Mononuclear cell (primary cell): ENCODE results near the gene HES2. TPM values are rescaled to one million over a fixed set of nuclear protein-coding genes. Genes with fewer than 3 reads are reported as not detected.
"Not testable (repeated sequence)": the region's sequence is repeated elsewhere in the genome, so short reads cannot be mapped to it uniquely, and the experiment has no call there.

Experiments used
- H3K27me3 ChIP-seq: 2 replicates; pipeline ENCODE4 v1.6.0; 2011; ENCODE audit warnings: low read length, control low read depth; ENCODE audit not compliant: insufficient read depth
- H3K4me1 ChIP-seq: 2 replicates; pipeline ENCODE4 v1.5.1; 2011; ENCODE audit warnings: mild to moderate bottlenecking, low read length, control low read depth; ENCODE audit not compliant: insufficient read depth
- H3K4me3 ChIP-seq: 2 replicates; pipeline ENCODE4 v1.5.1; 2011; ENCODE audit warnings: mild to moderate bottlenecking, low read length, moderate library complexity
- H3K9me3 ChIP-seq: 2 replicates; pipeline ENCODE4 v1.5.1; 2011; ENCODE audit warnings: low read depth, mild to moderate bottlenecking, control low read depth, low read length
- total RNA-seq: library from RNA; depleted of rRNA; stranded (reverse); fragments of >200 nt; gene quantifications from one replicate; pipeline ENCODE4 v1.2.3, GENCODE V29; 2012

HES2 gene
- total RNA-seq, 1 donor, result not detected

DNA sequence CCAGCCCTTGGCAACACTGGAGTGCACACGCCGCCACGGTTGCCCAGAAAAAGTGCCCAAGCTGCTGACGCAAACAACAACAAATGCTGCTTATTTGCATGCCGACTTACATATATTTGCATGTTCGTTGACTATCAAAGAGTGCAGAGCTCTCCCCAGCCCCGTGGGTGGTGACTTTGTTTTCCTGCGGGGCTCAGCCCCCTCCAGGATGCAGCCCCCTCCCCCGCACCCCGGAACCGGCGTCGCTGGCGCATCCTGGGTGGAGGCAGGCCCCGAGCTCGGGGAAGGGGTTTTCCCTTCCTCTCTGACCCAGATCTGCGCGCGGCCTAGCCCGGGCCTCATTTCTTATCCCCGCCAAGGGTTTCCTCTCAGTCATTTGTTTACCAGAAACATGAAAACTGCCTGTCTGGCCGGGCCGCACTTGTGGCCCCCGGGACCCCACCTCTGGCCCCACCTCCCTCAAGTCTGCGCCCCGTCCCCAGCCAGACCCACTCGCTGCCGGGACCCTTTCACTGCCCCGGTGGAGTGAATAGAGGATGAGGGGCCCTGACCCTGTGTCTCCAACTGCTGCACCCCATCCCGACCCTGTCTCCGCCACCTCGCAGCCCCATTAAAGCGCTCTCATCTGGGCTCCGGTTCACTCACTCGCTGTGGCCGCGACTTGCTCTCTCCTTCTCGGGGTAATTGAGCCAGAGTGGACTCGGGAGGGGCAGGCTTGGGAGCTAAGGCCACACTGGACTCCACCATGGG lies 40.8 kb upstream of the HES2 start:
- peaks cover 28% of the 10 kb centered on the region for H3K4me1 ChIP-seq
- H3K4me3 ChIP-seq, result peak overlapping the region; percentile 16
- H3K27me3 ChIP-seq, result no peaks in the 10 kb centered on the region
- no peaks in the 10 kb centered on the region for H3K9me3 ChIP-seq

DNA sequence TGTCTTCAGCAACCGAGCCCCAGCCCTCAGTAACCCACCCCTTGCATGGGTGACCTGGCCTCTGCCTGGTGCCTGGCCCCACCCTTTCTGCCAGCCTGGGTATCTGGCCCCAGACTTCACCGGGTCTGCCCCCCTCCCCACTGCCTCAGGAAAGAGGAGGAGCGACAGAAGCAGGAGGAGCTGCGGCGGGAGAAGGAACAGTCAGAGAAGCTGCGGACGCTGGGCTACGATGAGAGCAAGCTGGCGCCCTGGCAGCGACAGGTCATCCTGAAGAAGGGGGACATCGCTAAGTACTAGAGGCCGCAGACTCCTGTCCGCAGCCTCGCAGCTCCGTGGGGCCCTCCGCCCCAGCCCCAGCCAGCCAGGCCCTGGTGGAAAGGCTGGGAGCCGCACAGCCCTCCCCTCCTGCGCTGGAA lies 40.1 kb upstream of the HES2 start:
- H3K4me3 ChIP-seq, result peak overlapping the region; percentile 16
- no peaks in the 10 kb centered on the region for H3K27me3 ChIP-seq
- no peaks in the 10 kb centered on the region for H3K9me3 ChIP-seq
- peaks cover 28% of the 10 kb centered on the region for H3K4me1 ChIP-seq

DNA sequence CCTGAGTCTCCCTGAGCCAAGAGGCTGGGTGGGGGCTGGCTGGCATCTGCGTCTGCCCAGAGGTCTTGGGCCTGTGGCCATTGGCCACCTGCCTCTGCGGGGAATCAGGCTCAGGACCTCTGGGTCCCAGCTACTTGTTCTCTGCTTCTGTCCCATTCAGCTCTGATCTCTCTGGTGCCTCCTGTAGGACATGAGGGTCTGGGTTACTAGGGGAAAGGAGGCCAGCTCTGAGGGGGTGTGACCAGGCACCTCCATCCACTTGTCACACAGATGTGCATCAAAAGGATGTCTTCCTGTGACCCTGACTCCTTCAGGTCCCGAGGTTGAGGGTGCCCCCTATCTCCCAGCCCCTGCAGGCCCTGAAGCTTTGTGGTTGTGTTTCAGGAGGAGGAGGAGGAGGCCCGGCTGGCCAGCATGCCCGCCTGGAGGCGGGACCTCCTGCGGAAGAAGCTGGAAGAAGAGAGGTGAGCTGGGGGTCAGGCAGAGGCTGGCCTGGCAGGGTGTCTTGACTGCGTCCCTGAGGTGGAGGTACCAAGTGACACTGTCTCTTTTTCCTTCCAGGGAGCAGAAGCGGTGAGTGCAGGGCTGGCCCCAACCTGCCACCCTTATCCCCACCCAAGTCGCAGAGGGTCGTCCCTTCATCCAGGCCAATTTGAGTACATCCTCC lies 37.2 kb upstream of the HES2 start:
- no peak overlapping the region for H3K4me3 ChIP-seq
- no peaks in the 10 kb centered on the region for H3K27me3 ChIP-seq
- H3K9me3 ChIP-seq, result no peaks in the 10 kb centered on the region

DNA sequence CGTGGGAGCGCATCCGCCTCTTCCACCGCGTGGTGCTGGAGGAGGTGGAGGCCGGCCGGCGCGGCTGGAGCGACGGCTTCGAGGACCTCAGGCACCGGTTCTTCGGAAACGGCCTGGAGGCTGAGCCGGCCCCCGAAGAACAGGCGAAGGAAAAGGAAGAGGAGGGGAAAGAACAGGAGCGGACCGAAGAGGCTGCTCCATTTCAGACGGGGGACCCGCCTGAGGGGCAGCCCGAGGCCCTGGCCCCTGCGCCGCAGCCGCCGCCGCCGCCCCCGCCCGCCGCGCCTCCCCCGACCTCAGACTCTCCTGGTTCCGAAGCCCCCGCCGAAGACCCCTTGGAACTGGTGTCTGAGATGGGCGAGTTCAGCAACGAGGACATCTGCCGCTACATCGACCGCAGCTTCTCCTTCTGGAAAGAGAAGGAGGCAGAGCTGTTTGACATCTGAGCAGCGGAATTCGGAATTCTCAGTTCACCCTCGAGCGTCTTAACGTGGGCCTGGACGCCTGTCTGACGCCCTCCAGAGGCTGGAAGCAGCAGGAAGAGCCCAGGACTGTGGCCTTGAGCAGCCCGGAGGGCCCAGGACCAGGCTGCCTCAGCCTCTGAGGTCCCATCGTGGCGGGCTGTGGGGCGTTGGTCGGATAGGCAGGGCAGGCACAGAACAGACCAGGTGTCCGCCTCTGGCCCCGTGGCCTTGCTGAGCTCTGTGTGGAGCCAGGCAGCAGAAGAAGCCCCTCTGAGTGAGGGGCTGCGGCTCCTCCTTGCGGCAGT lies 36.2 kb upstream of the HES2 start:
- H3K9me3 ChIP-seq, H3K4me3 ChIP-seq, H3K27me3 ChIP-seq, H3K4me1 ChIP-seq: not testable (repeated sequence)

More for the DNA sequence above, 37.2 kb upstream of the HES2 start:
- H3K4me1 ChIP-seq, result peaks cover 15% of the 10 kb centered on the region

DNA sequence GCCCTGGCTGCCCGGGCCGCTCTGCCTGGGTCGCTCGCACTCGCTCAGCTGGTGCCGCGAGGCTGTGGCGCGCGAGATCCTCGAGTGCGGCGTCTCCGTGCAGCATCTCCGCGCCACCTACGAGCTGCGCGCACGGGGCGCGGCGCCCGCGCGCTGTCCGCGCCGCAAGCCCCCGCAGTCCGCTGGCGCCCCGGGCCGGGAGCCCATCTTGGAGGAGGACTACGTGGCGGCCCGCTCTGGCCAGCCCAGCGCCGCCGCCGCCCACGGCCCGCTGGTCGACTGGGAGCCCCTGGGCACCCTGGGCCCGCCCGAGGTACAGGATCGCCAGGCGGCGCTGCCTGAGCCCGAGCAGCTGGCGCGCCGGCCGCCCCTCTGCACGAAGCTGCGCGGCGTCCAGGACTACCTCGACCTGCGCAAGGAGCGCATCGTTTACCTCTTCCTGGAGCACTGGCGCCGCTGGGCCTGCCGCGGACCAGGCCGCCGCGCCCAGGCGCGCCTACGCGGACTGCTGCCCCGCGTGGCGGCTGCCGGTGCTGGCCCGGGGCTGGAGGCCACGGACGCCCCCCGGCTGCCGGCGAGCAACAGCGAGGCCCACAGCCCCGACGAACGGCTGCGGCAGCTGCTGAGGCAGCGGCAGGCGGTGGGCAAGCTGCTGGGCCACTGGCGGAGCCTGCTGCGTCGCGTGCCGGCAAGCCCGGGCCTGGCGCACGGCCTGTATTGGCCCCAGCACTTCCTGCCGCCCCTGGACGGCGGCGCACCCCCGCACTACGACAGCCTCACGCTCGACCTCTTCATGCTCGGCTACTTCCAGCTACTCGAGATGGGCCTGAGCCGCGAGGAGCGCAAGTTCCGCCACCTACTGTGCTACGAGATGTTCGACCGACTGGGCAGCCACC lies 35.4 kb upstream of the HES2 start:
- no peaks in the 10 kb centered on the region for H3K9me3 ChIP-seq
- no peaks in the 10 kb centered on the region for H3K4me1 ChIP-seq
- peaks cover under 1% of the 10 kb centered on the region for H3K27me3 ChIP-seq
- no peak overlapping the region for H3K4me3 ChIP-seq

DNA sequence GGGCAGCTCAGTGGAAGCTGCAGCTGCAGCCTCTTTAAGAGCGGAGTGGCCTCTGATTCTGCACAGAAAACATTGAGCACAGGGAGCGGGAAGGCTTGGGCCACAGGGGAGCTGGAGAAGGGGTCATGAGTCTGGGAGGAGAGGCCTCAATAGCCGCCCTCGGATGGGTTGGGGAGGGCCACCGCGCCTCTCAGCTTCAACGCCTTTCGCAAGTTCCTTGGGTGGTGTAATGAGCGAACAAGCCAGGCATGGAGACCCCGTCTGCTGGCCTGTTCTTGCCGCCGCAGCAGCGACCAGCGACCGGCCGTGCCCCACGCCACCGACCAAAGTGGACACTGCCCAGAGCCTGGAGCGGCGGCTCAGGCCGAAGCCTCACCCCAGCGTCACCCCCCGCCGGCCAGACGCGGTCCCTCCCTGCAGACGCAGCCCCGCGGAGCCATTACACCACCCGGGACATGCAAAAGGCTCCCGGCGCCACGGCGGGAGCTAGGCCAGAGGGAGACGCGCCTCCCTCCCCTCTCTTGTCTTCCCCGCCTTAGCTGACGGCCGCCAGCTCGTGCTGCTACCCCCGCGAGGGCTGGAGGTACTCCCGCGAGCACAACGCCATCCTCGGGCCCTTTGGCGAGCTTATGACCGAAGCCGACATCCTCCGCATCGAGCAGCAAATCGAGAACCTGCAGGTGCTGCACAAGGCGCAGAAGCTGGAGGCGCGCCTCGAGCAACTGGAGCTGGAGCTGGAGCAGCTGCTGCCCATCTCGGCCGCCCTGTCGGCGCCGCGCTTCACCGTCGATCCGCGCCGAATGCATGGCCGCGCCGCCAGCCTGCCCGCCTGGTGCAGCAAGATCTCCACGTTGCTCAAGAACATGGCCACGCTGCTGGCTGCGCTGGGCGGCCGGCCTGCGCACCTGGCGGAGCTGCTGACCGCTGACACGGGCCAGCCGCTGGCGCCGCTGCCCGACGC lies 34.5 kb upstream of the HES2 start:
- H3K4me3 ChIP-seq, H3K27me3 ChIP-seq, H3K9me3 ChIP-seq, H3K4me1 ChIP-seq: not testable (repeated sequence)

DNA sequence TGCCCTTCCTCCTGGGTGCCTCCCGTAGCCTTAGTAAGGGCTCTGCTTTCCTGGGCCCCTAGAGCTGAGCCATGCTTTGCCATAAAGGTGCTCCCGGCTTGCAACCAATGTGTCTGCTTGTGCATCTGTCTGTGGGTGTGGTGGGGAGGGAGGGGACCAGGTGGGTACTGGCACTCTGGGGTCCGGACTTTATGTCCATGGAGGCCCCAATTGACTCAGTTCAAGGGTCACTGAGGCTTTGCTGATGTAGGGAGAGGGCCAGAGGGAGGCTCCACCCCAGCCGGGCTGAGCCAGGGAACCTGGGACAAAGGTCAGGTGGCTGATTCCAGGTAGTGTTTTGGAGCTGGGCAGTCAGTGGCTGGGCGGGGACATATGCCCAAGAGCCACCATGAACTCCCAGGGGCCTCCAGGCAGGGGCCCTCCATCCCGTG lies 31.2 kb upstream of the HES2 start:
- H3K4me1 ChIP-seq, result peaks cover 8% of the 10 kb centered on the region
- H3K27me3 ChIP-seq, result peaks cover 11% of the 10 kb centered on the region

DNA sequence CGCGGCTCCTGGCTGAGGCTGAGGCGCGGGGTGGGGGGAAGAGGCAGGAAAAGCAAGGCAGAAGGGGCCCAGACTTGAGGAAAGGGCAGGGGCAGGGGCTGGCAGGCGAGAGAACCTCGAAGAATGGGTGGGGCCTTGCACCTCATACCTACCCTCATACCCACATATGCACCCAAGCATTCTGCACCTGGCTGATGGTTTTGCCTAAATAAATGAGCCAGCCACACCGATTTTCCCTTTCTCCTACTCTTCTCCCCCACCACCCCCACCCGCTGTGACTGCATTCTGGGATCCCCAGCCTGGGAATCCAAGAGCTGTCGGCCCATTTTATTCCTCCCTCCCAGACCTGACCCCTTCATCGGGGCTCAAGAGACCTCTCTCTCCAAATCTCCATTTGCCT lies 30.8 kb upstream of the HES2 start:
- H3K4me3 ChIP-seq, H3K9me3 ChIP-seq, H3K4me1 ChIP-seq: not testable (repeated sequence)
- H3K27me3 ChIP-seq, result peaks cover 11% of the 10 kb centered on the region

More for the DNA sequence above, 31.2 kb upstream of the HES2 start:
- Histone ChIP-seq H3K9me3 (no peaks in the 10 kb centered on the region), H3K4me3 (no peak overlapping the region)

DNA sequence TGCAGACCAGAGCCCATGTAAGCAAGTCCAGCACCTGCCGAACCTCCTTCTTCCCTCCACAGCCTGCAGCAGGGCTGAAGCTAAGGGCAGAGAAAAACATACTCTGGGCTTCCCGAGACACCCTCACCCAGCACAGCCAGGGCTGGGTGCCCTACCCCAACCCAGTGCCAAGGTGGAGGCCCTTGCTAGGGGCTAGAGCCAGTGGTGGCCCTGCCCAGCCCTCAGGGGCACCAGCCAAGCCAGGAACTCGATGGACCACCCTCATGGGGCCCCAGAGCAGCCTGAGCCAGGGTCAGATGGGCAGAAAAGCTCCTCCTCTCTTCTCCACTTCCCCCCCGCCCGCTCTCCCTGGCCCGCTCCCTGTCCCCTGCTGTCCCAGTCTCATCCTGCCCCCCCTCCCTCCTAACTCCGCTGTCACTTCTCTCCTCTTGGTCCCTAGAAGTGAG lies 30.3 kb upstream of the HES2 start:
- Histone ChIP-seq H3K27me3 (peaks cover 11% of the 10 kb centered on the region), H3K9me3 (no peaks in the 10 kb centered on the region), H3K4me1 (peaks cover 8% of the 10 kb centered on the region), H3K4me3 (no peak overlapping the region)

DNA sequence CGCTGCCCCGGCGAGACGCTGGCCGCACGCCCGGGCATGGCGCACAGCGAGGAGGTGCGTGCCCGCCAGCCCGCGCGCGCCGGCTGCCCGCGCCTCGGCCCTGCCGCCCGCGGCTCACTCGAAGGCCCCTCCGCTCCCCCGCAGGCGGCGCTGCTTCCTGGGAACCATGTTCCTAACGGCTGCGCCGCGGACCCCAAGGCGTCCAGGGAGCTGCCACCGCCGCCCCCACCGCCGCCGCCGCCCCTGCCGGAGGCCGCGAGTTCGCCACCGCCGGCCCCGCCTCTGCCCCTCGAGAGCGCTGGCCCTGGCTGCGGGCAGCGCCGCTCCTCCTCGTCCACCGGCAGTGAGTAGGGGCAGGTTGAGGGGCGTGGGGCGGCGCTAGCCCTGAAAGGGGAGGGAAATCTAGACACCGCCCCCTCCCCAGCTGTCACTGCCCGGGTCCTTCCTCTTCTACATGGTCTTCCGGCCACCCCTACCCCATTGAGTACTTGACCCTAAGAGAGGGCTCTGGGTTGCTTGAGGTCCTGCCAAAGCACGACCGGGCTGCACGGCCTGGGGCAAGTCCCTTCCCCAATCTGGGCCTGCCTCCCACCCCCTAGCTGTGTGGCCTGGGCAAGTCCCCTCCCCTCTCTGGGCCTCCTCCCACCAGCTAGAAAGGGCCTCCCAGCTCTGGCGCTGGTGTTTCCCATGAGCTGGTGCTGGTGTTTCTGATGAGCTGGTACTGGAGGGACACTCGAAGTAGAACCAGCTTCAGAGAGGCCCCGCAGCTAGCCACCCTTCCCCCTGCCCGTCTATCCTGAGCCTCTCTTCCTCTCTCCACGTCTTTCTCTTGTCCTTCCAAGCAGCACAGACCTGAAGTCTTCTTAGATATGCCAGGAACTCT lies 29.3 kb upstream of the HES2 start:
- Histone ChIP-seq H3K4me1 (peaks cover 8% of the 10 kb centered on the region), H3K27me3 (peaks cover 11% of the 10 kb centered on the region)

DNA sequence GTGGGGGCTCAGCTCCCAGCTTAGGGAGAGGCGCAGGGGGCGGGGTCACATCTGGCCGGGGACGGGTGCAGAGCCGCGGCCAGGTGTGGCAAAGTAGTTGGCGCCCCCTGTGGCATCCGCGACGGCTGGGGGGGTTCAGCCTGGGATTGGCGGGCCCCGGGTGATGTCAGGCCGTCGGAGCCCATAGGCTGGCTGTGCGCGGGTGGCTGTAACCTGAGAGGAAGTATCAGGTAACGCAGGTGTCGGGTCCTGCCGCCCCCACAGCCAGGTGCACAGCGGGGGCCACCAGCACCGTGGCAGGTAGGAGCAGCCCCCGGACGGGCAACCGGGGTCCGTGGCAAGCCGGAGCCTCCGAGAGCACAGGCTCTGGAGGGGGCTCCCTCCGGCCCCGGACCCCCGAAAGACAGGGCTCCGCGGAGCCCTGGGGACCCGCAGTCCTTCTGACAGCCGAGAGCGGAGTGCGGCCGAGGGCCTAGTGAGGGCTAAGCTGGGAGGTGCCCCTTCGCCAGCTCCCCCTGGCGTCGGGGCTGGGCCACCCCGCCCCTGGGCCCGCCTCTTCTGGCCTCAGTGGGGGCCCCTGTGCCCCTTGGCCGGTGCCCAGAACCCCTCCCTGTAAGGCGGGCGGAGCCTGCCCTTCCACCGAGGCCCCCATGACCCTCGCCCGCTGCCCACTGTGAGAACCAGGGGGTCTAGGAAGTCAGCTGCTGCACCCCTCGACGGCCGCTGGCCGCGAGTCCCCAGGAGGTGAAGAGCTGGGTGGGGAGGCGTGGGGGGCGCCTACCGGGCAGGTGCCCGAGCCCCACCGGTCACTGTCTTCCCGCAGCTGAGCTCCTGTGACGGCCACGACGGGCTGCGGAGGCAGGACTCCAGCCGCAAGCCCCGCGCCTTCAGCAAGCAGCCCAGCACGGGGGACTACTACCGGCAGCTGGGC lies 28.4 kb upstream of the HES2 start:
- no peaks in the 10 kb centered on the region for H3K9me3 ChIP-seq
- no peak overlapping the region for H3K4me3 ChIP-seq
- peaks cover 8% of the 10 kb centered on the region for H3K4me1 ChIP-seq
- H3K27me3 ChIP-seq, result peaks cover 11% of the 10 kb centered on the region

More for the DNA sequence above, 29.3 kb upstream of the HES2 start:
- H3K9me3 ChIP-seq, result no peaks in the 10 kb centered on the region
- H3K4me3 ChIP-seq, result no peak overlapping the region
